ENCODE results near the gene MRTFA. TPM values are rescaled to one million over a fixed set of nuclear protein-coding genes. Genes with fewer than 3 reads are reported as not detected.
"Not testable (repeated sequence)": the region's sequence is repeated elsewhere in the genome, so short reads cannot be mapped to it uniquely, and the experiment has no call there.

MRTFA gene
- total RNA-seq, 4 donors from 2014 or later, result 32.6 to 173 (median 76.1) TPM

GRCh38 chr22:40381461-40381860 is 255.1 kb downstream of the MRTFA start:
- intact Hi-C loops (cut with DNase I; ENCODE audit: low total_unique reads), result no loop called here
- no peak overlapping the region for H3K27ac ChIP-seq
- no peaks in the 10 kb centered on the region for H3K9me3 ChIP-seq
- H3K27me3 ChIP-seq, result no peaks in the 10 kb centered on the region
- no peaks in the 10 kb centered on the region for H3K4me1 ChIP-seq
- no peak for TF ChIP-seq POLR2A (IDR thresholded peaks at IDR 0.05)
- TF ChIP-seq, protein P1, sequence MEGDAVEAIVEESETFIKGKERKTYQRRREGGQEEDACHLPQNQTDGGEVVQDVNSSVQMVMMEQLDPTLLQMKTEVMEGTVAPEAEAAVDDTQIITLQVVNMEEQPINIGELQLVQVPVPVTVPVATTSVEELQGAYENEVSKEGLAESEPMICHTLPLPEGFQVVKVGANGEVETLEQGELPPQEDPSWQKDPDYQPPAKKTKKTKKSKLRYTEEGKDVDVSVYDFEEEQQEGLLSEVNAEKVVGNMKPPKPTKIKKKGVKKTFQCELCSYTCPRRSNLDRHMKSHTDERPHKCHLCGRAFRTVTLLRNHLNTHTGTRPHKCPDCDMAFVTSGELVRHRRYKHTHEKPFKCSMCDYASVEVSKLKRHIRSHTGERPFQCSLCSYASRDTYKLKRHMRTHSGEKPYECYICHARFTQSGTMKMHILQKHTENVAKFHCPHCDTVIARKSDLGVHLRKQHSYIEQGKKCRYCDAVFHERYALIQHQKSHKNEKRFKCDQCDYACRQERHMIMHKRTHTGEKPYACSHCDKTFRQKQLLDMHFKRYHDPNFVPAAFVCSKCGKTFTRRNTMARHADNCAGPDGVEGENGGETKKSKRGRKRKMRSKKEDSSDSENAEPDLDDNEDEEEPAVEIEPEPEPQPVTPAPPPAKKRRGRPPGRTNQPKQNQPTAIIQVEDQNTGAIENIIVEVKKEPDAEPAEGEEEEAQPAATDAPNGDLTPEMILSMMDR (IDR thresholded peaks at IDR 0.05), result no peak
- no peak overlapping the region for H3K4me3 ChIP-seq
- no peak for DNase-seq
- no peaks in the 10 kb centered on the region for H3K36me3 ChIP-seq

GRCh38 chr22:40378448-40378847 is 258.1 kb downstream of the MRTFA start:
- DNase-seq; H3K9me3 ChIP-seq; H3K36me3 ChIP-seq; H3K27ac ChIP-seq; intact Hi-C loops (cut with DNase I; ENCODE audit: low total_unique reads); H3K4me1 ChIP-seq; H3K4me3 ChIP-seq; H3K27me3 ChIP-seq: not testable (repeated sequence)

GRCh38 chr22:40377931-40378330 is 258.6 kb downstream of the MRTFA start:
- TF ChIP-seq POLR2A (IDR thresholded peaks at IDR 0.05), result no peak
- TF ChIP-seq, protein P1 (IDR thresholded peaks at IDR 0.05), result no peak

GRCh38 chr22:40376149-40376548 is 260.4 kb downstream of the MRTFA start:
- H3K27ac ChIP-seq, result no peak overlapping the region
- TF ChIP-seq, protein P1 (IDR thresholded peaks at IDR 0.05), result no peak
- TF ChIP-seq POLR2A (IDR thresholded peaks at IDR 0.05), result no peak
- H3K9me3 ChIP-seq, result no peaks in the 10 kb centered on the region
- no peaks in the 10 kb centered on the region for H3K36me3 ChIP-seq
- no peaks in the 10 kb centered on the region for H3K27me3 ChIP-seq
- intact Hi-C loops (cut with DNase I; ENCODE audit: low total_unique reads), result no loop called here
- H3K4me1 ChIP-seq, result no peaks in the 10 kb centered on the region
- H3K4me3 ChIP-seq, result no peak overlapping the region
- DNase-seq, result no peak

More at GRCh38 chr22:40377931-40378330, 258.6 kb downstream of the MRTFA start:
- H3K36me3 ChIP-seq, result no peaks in the 10 kb centered on the region
- no peaks in the 10 kb centered on the region for H3K27me3 ChIP-seq
- no peak for DNase-seq
- intact Hi-C loops (cut with DNase I; ENCODE audit: low total_unique reads), result no loop called here
- no peaks in the 10 kb centered on the region for H3K4me1 ChIP-seq
- H3K27ac ChIP-seq, result no peak overlapping the region
- H3K9me3 ChIP-seq, result no peaks in the 10 kb centered on the region
- no peak overlapping the region for H3K4me3 ChIP-seq

GRCh38 chr22:40374567-40374966 is 262.0 kb downstream of the MRTFA start:
- H3K27me3 ChIP-seq, result no peaks in the 10 kb centered on the region
- H3K4me1 ChIP-seq, result no peaks in the 10 kb centered on the region
- intact Hi-C loops (cut with DNase I; ENCODE audit: low total_unique reads), result no loop called here
- no peaks in the 10 kb centered on the region for H3K36me3 ChIP-seq
- H3K4me3 ChIP-seq, result no peak overlapping the region
- no peaks in the 10 kb centered on the region for H3K9me3 ChIP-seq
- no peak overlapping the region for H3K27ac ChIP-seq
- DNase-seq, result no peak
- TF ChIP-seq POLR2A (IDR thresholded peaks at IDR 0.05), result no peak
- TF ChIP-seq, protein P1 (IDR thresholded peaks at IDR 0.05), result no peak

DNA sequence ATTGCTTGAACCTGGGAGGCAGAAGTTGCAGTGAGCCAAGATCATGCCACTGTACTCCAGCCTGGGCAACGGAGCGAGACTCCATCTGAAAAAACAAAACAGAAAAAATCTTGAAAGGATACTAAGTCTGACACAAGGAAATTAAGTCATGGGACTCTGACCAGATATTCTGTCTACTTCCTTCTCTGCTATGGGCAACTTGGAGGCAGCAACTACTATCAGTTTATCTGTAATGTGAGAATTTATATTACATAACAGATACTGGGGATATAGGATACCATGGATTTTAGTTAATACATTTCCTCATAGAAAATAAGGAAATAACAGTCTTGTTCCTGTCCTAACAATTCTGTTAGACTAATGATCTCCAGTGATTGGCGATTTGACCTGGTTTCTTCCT is 267.7 kb downstream of the MRTFA start:
- intact Hi-C loops (cut with DNase I; ENCODE audit: low total_unique reads), result no loop called here
- TF ChIP-seq POLR2A (IDR thresholded peaks at IDR 0.05), result no peak
- TF ChIP-seq, protein P1 (IDR thresholded peaks at IDR 0.05), result no peak
- H3K36me3 ChIP-seq, result no peaks in the 10 kb centered on the region
- H3K9me3 ChIP-seq, result no peaks in the 10 kb centered on the region
- no peaks in the 10 kb centered on the region for H3K4me1 ChIP-seq
- H3K27me3 ChIP-seq, result no peaks in the 10 kb centered on the region
- H3K4me3 ChIP-seq, result no peak overlapping the region
- no peak overlapping the region for H3K27ac ChIP-seq
- DNase-seq, result no peak

All from uterus (tissue), 4 donors.